Chondrocyte (in vitro differentiated cells): Measurements from ENCODE around the gene TRPV4. TPM values are rescaled to one million over a fixed set of nuclear protein-coding genes. Genes with fewer than 3 reads are reported as not detected.

ENCODE experiments used
- DNase-seq: peaks from one replicate; pipeline ENCODE4 v3.0.0; 2021; ENCODE audit warnings: mixed read lengths, low spot score
- H3K27ac Mint-ChIP-seq: one replicate; pipeline ENCODE4 v1.8.0; 2021; ENCODE audit warnings: mild to moderate bottlenecking, moderate library complexity, mixed read lengths; ENCODE audit not compliant: unreplicated experiment
- H3K27me3 Mint-ChIP-seq: 2 replicates; pipeline ENCODE4 v1.8.0; 2021; ENCODE audit warnings: low read depth, mixed read lengths
- H3K36me3 Mint-ChIP-seq: 2 replicates; pipeline ENCODE4 v1.8.0; 2021; ENCODE audit warnings: low read depth, mixed read lengths
- H3K4me1 Mint-ChIP-seq: 2 replicates; pipeline ENCODE4 v1.8.0; 2021; ENCODE audit warnings: low read depth, mild to moderate bottlenecking, mixed read lengths
- H3K4me3 Mint-ChIP-seq: one replicate; pipeline ENCODE4 v1.8.0; 2021; ENCODE audit warnings: mild to moderate bottlenecking, moderate library complexity, mixed read lengths; ENCODE audit not compliant: unreplicated experiment
- H3K9me3 Mint-ChIP-seq: 2 replicates; pipeline ENCODE4 v1.8.0; 2021; ENCODE audit warnings: low read depth, mixed read lengths
- total RNA-seq: library from RNA; stranded (reverse); gene quantifications from 3 replicates; pipeline ENCODE4 v1.2.1, GENCODE V29; 2021
- TF ChIP-seq, protein P1 (sequence below): fragments of 200-600 bp; sonication (generic); IDR thresholded peaks from 2 replicates; pipeline ENCODE4 v1.5.0; 2021; ENCODE audit warnings: antibody characterized with exemption, mild to moderate bottlenecking, moderate library complexity

TRPV4 gene
- total RNA-seq, 1 donor from 2014 or later, result 2.2 TPM

- Mint-ChIP-seq H3K27me3 (peaks cover 9% of the 10 kb centered on the region), H3K9me3 (no peaks in the 10 kb centered on the region), H3K4me1 (peaks cover 3% of the 10 kb centered on the region), H3K36me3 (no peaks in the 10 kb centered on the region), H3K4me3 (no peak overlapping the region), H3K27ac (no peak overlapping the region)
- DNase-seq, result peak; percentile 35
- TF ChIP-seq, protein P1, sequence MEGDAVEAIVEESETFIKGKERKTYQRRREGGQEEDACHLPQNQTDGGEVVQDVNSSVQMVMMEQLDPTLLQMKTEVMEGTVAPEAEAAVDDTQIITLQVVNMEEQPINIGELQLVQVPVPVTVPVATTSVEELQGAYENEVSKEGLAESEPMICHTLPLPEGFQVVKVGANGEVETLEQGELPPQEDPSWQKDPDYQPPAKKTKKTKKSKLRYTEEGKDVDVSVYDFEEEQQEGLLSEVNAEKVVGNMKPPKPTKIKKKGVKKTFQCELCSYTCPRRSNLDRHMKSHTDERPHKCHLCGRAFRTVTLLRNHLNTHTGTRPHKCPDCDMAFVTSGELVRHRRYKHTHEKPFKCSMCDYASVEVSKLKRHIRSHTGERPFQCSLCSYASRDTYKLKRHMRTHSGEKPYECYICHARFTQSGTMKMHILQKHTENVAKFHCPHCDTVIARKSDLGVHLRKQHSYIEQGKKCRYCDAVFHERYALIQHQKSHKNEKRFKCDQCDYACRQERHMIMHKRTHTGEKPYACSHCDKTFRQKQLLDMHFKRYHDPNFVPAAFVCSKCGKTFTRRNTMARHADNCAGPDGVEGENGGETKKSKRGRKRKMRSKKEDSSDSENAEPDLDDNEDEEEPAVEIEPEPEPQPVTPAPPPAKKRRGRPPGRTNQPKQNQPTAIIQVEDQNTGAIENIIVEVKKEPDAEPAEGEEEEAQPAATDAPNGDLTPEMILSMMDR, result no peak
Observed at GRCh38 chr12:109739747-109740693, 93.2 kb downstream of the TRPV4 start.

DNA sequence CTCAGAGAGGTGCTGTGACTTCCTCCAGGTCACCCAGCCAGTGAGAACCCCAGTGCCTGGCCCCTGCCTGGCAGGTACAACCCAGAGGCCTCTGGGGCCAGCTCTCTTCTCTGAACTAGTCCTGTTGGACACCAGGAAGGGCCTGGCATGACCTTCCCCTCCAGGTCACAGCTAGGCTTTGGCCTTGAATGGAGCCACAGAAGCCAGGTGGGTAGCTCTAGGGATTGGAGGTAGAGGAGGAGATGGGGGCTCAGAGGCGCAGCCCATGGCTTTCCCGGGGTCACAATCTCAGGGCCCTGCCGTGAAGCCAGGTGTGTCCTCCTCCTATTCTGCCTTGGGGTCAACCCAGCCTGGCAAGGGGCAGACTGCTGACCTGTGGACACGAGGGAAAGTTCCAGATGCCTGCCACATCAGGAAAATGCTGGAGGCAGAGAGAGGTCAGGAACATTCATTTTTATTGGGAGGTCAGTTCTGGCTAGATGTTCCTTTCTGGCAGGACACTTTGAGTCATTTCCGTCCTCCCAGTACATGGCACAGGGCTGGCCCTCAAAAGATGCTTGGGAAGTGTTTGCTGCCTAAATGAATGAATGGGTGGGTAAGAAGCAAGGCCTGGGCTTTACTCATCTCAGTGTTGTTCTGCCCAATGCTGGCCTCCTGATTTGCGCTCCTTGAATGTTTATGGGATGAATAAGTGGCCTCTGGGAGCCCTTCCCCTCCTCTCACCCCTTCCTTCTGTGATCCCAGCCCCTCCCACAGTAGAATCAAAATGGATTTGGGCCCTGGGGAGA lies 94.1 kb downstream of the TRPV4 start:
- Mint-ChIP-seq H3K27ac (no peak overlapping the region), H3K36me3 (no peaks in the 10 kb centered on the region), H3K27me3 (peaks cover 10% of the 10 kb centered on the region), H3K4me1 (peaks cover 12% of the 10 kb centered on the region), H3K4me3 (no peak overlapping the region), H3K9me3 (no peaks in the 10 kb centered on the region)
- TF ChIP-seq, protein P1, result no peak
- peak; percentile 72 for DNase-seq

- TF ChIP-seq, protein P1, result no peak
- no peaks in the 10 kb centered on the region for H3K36me3 Mint-ChIP-seq
- peaks cover 10% of the 10 kb centered on the region for H3K27me3 Mint-ChIP-seq
- peak; percentile 41 for DNase-seq
- H3K9me3 Mint-ChIP-seq, result no peaks in the 10 kb centered on the region
- peaks cover 14% of the 10 kb centered on the region for H3K4me1 Mint-ChIP-seq
- no peak overlapping the region for H3K4me3 Mint-ChIP-seq
- no peak overlapping the region for H3K27ac Mint-ChIP-seq
Observed at GRCh38 chr12:109738209-109738608, 95.0 kb downstream of the TRPV4 start.

- H3K4me3 Mint-ChIP-seq, result no peak overlapping the region
- H3K36me3 Mint-ChIP-seq, result no peaks in the 10 kb centered on the region
- no peaks in the 10 kb centered on the region for H3K9me3 Mint-ChIP-seq
- H3K27me3 Mint-ChIP-seq, result peaks cover 10% of the 10 kb centered on the region
- peaks cover 14% of the 10 kb centered on the region for H3K4me1 Mint-ChIP-seq
- no peak overlapping the region for H3K27ac Mint-ChIP-seq
- TF ChIP-seq, protein P1, result no peak
- DNase-seq, result peak; percentile 17
Observed at GRCh38 chr12:109737631-109738030, 95.6 kb downstream of the TRPV4 start.

DNA sequence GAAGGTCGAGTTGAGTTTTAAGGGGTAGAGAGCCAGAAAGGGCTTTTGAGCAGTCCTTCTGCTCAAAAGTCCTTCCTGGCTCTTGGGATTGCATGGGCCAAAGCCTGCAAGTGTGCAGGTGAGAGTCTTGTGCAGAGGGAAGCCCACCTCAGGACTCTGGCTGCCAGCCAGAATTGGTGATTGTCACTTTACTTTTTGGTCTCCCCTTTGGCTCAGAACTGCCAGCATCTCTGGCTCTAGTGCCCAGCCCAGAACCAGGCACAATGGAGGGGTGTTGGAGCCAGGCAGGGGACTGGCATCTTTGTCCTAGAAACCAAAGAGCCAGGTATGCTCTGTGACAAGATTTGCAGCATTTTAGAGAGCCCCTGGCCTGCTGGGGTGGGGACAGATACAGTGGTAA lies 96.1 kb downstream of the TRPV4 start:
- Mint-ChIP-seq H3K4me3 (no peak overlapping the region), H3K27me3 (peaks cover 10% of the 10 kb centered on the region), H3K36me3 (no peaks in the 10 kb centered on the region), H3K9me3 (no peaks in the 10 kb centered on the region), H3K4me1 (peaks cover 14% of the 10 kb centered on the region), H3K27ac (no peak overlapping the region)
- TF ChIP-seq, protein P1, result no peak
- peak; percentile 25 for DNase-seq
